ENCODE data around the gene SSR4. TPM values are rescaled to one million over a fixed set of nuclear protein-coding genes. Genes with fewer than 3 reads are reported as not detected.

The SSR4 gene
- total RNA-seq, 1 donor from 2014 or later = 297 TPM

DNA sequence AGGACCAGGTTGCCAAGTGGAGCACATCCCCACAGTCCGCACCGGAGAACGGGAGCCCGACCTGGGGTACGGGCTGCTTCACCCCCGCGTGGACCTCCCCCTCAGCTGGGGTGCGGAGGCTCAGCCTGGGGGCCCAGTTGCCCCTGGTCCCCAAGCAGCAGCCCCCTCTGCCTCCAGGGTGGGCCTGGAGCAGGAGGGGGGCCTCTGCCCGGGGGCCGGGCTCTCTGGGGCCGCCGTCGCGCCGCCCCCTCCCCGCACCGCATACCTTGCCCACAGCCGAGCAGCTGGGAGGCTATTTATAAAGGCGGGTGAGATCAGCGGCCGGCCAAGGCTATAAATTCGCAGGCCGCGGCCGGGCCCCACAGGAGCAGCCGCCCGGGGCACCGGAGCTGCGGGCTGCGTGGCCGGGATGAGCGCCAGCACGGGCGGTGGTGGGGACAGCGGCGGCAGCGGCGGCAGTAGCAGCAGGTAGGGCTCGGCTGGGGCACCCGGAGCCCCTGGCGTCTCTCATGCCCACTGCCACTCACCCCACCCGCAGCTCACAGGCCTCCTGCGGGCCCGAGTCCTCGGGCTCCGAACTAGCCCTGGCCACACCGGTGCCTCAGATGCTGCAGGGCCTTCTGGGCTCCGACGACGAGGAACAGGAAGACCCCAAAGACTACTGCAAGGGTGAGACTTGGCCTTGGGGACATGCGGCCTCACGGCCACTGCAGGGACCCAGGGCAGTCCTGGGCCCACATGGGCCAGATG, 13.6 kb upstream of the SSR4 start, which contains the start of gene SRPK3:
TSS of gene SRPK3 (plus strand) at position 364 of the 750 bp plus-strand sequence. CDS start at position 410, 46 bp downstream.
- intact Hi-C loops (cut with micrococcal nuclease) = no loop called here

GRCh38 chrX:153781428-153782047, 12.9 kb upstream of the SSR4 start:
- intact Hi-C loops (cut with micrococcal nuclease) = no loop called here

- intact Hi-C loops (cut with micrococcal nuclease) = no loop called here
Measured at GRCh38 chrX:153782313-153782712, 12.2 kb upstream of the SSR4 start.

GRCh38 chrX:153782871-153783270, 11.6 kb upstream of the SSR4 start:
- intact Hi-C loops (cut with micrococcal nuclease) = no loop called here

DNA sequence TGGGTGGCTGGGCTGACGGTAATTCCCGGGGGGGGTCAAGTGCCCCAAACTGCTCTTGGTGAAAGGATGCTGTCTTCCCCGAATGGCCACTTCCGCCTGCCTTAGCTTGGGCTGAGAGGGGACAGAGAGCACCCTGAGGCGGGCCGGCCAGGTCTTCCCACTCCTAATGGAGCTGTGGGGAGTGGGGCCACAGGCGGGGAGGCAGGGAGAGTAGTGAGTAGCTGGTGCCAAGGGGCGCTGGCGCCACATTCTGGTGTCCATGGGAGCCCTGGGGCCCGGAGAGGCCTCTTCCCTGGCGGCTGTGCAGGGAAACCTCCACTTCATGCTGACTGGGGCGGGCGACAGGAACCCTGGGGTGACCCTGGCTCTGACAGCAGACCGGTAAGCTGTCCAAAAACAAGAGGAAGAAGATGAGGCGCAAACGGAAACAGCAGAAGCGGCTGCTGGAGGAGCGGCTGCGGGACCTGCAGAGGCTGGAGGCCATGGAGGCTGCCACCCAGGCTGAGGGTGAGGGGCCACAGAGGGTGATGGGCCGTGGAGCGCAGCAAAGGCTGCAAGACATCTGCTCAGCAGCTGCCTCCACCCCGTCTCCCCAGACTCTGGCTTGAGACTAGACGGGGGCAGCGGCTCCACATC, 11.0 kb upstream of the SSR4 start:
- intact Hi-C loops (cut with micrococcal nuclease) = no loop called here

GRCh38 chrX:153784325-153784967, 10.0 kb upstream of the SSR4 start:
- intact Hi-C loops (cut with micrococcal nuclease) = no loop called here

- intact Hi-C loops (cut with micrococcal nuclease) = no loop called here
Measured at GRCh38 chrX:153786669-153787068, 7.8 kb upstream of the SSR4 start.

DNA sequence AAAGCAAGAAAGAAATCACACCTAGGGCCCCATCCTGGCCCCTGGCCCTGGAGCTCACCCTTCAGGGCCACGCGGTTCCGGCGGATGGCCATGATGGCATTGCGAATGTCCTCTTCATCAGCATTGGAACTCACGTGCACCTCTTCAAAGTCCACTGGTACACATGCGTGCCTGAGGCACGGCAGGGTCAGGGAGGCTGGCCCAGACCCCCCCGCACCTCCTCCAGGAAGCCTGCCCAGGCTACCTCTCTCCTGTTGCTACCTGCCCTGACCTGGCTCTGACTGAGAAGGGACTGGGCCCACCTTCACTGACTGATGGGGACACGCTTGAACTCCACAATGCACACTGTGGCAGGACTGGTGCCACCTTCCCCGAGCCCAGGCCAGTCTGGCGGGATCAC, 4.8 kb upstream of the SSR4 start:
- intact Hi-C loops (cut with micrococcal nuclease) = loop anchor here (5.0 kb wide), 1 partner anchor 113 kb away; the partner anchor contains the start of gene AVPR2

- intact Hi-C loops (cut with micrococcal nuclease) = loop anchor here (5.0 kb wide), 1 partner anchor 111 kb away; the partner anchor contains the start of gene AVPR2
Measured at GRCh38 chrX:153791104-153791852, 3.2 kb upstream of the SSR4 start.

- intact Hi-C loops (cut with micrococcal nuclease) = loop anchor here (5.0 kb wide), 1 partner anchor 110 kb away; the partner anchor contains the start of gene AVPR2
Measured at GRCh38 chrX:153792368-153792767, 2.1 kb upstream of the SSR4 start.

DNA sequence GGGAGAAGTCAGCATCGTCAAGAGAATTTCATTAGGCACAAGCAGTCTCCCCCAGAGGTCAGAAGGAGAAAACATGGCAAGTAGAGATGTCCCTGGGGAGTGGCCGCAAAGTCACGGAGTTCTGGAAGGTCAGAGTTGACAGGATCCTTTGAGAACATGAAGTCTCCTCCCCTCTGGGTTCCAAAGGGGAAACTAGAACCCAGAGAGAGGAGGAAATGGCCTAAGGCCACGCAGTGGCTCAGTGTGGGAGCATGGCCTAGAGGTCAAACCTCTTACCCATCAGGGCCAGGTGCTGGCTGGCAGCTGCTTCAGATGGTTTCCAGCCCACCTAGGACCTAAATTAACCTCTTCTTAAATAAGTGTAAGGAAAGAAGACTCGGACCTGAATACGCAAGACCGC, 1.2 kb upstream of the SSR4 start:
- intact Hi-C loops (cut with micrococcal nuclease) = loop anchor here (5.0 kb wide), 1 partner anchor 109 kb away; the partner anchor contains the start of gene AVPR2

DNA sequence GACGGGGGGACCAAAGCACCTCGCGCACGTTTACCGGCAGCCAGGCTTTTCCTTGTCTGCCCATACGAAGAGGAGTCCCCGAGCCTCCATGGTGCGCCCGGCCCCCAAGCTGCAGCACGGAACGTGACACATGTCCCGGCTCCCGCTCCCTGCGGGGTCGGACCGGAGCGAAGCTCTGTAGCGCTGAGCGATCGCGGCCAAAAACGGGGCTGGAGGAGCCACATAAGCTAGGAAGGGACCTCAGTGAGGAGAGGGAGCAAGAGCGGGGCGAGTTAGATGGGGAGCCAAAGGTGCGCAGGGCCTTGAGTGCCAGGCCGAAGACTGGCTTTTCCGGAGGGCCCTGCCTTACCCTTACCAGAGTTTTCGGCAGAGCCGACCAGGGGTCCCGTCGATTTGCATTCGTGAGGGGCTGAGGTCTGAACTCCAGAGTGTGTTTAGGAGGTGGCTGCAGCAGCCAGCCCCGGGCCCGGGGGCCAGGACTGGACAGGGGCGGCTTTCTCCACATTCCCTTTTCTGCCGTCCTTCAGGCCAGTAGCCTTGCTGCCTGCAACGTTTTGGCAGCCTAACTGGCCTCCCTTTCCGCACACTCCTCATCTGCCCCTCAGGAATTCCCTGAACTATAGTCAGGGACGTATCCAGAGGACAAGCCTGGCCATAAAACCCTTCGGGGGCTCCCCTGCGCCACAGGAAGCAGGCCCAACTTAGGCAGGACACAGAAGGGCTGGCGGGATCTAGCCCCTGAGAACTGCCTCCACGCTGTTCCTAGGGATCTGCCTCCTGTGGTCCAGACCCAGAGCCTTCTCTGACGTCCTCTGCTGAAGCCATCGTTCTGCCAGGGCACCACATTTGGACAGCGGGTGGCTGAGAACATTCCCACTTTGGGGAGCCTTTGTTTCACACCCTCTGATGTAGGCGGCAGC, 689 bp downstream of the SSR4 start:
- intact Hi-C loops (cut with micrococcal nuclease) = loop anchor here (1.0 to 5.0 kb wide), 3 partner anchors 71 to 133 kb away; partner anchors contain the start of genes ABCD1, AVPR2 and BCAP31

DNA sequence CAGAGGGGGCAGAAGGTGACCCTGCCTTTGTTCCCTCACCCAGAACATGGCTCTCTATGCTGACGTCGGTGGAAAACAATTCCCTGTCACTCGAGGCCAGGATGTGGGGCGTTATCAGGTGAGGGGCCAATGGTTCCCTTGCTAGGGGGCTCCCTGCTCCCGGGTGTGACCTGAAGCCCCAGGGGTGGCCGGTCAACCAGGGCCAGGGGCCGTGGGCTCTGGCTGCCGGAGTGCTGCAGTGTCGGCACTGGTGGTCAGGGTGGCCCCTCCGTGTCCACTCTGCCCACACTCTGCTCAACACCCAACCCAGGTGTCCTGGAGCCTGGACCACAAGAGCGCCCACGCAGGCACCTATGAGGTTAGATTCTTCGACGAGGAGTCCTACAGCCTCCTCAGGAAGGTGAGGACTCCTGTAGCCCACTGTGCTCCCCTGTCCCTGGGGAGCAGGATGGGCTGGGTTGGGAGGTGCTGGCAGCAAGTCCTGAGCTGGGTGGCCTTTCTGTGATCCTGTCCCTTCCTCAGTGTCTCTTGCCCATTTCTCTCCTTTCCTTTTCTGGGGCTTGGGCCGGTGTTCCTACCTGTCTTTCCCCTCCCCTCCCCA, 3.0 kb downstream of the SSR4 start:
- intact Hi-C loops (cut with micrococcal nuclease) = no loop called here

DNA sequence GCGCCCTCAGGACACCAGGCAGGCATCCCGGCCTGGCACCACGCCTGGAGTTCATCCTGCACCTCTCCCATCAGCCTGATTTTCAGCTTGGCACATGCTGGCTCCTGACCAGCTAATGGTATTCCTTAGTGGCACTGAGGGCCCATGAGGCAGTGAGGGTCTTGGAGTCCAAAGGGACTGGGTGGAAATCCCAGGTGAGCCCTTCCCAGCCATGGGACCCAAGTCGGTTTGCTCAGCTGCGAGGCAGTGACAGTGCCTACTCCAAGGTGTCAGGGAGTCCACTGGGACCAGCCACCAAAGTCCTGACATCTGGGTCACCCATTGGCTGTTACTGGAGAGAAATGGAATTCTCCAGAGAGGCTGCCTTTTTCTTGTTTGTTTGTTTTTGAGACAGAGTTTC, 4.9 kb downstream of the SSR4 start:
- intact Hi-C loops (cut with micrococcal nuclease) = no loop called here

DNA sequence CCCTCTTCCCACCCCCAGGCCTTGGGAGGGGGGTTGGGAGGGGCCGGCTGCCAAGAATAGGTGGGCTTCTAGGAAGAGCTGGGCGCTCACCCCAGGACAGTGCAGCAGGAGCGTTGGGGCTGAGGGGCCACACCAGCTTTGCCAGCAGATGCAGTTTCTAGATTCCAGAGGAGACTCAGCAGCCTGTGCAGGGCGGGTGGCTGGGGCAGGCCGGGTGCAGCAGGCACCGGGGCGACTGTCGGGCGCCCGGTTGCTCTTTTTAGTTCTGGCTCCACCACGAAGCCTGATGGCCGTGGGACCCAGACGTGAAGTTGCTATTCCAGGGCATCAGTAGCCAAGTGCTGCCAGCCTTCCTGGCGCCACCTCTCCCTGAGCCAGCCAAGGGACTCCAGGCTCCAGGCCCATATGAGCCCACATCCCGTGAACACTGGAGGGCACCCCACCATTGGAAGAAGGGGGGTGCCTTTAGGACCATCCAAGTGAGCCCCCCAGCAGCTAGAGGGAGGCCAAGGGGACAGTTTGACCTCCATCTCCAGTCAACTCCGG, 5.8 kb downstream of the SSR4 start:
- intact Hi-C loops (cut with micrococcal nuclease) = no loop called here

DNA sequence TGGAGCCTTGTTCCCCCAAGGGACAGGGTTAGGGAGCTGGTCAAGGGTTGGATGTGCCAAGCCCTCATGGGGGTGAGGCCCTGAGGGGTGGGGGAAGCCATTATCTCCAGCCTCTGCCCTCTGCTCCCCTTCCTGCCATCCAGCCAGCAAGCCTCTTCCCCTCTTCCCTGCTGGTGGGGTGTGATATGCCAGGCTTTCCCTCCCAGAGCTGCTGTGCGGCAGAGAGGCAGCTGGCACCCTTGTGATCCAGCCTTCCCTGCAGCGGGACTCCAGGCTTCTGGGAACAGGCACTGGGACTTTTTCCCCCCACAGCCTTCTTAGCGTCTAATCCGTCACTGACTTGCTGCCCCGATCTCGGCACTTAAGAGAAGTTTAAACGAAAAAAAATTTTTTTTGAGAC, 6.3 kb downstream of the SSR4 start:
- intact Hi-C loops (cut with micrococcal nuclease) = no loop called here

DNA sequence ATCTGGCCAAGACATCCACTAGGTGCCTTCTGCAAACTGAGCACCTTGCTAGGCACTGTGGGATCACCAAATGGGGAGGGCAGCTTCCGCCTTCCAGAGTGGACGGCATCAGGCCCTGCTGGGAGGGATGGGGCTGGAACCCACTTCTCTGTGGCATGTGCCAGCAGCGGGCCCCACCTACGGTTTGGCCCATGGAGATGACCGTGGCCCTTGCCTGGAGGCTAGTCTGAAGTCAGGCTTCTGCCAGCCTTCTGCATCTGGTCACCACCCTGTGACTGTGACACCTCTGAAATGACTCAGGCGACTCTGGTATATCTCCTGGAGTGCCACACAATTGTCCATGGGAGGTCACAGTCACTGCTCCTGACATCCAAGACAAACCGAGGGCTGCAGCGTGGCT, 7.2 kb downstream of the SSR4 start:
- intact Hi-C loops (cut with micrococcal nuclease) = no loop called here

- intact Hi-C loops (cut with micrococcal nuclease) = no loop called here
Measured at GRCh38 chrX:153802513-153803045, 8.1 kb downstream of the SSR4 start.
